ENCODE data around the gene ROR2. TPM values are rescaled to one million over a fixed set of nuclear protein-coding genes. Genes with fewer than 3 reads are reported as not detected.

The ROR2 gene
- total RNA-seq: 20.9 and 29.8 TPM in 2 replicates

GRCh38 chr9:91949946-91950664 lies at the start of gene ROR2:
Gene ROR2 (minus strand): TSS chr9:91950228.

Other genes starting within 250 kb of the ROR2 start
- 117 and 147 TPM in 2 replicates for gene SPTLC1, start 165.2 kb upstream of the ROR2 start, total RNA-seq